ENCODE measurements around the gene SNAPIN.

The SNAPIN gene

GRCh38 chr1:153615406-153615805 lies 43.1 kb upstream of the SNAPIN start:
- no peak for TF ChIP-seq CTCF (IDR thresholded peaks at IDR 0.05; ENCODE audit: low read depth, low read length)
- no peak for DNase-seq
- Histone ChIP-seq H3K9me3 (no peaks in the 10 kb centered on the region), H3K4me3 (ENCODE audit: low read depth, low read length) (no peak overlapping the region), H3K36me3 (no peaks in the 10 kb centered on the region), H3K27me3 (no peaks in the 10 kb centered on the region), H3K4me1 (peaks cover 4% of the 10 kb centered on the region)

- Histone ChIP-seq H3K36me3 (no peaks in the 10 kb centered on the region), H3K9me3 (no peaks in the 10 kb centered on the region), H3K4me1 (no peaks in the 10 kb centered on the region), H3K4me3 (ENCODE audit: low read depth, low read length) (no peak within 1 kb of the TSS), H3K27me3 (no peaks in the 10 kb centered on the region)
- no peak for TF ChIP-seq CTCF (IDR thresholded peaks at IDR 0.05; ENCODE audit: low read depth, low read length)
- no peak for DNase-seq
These were observed 42.2 kb upstream of the SNAPIN start, which contains the start of gene S100A14 for GRCh38 chr1:153616144-153616916. TSS of gene S100A14 (minus strand) at chr1:153616325. CDS start at chr1:153615858, 467 bp downstream.

GRCh38 chr1:153616917-153617311 lies 41.6 kb upstream of the SNAPIN start:
- H3K4me3 ChIP-seq (ENCODE audit: low read depth, low read length) = no peak overlapping the region
- no peak for TF ChIP-seq CTCF (IDR thresholded peaks at IDR 0.05; ENCODE audit: low read depth, low read length)
- no peaks in the 10 kb centered on the region for H3K36me3 ChIP-seq
- H3K4me1 ChIP-seq = no peaks in the 10 kb centered on the region
- no peaks in the 10 kb centered on the region for H3K27me3 ChIP-seq
- H3K9me3 ChIP-seq = no peaks in the 10 kb centered on the region
- DNase-seq = no peak

GRCh38 chr1:153617663-153618062 lies 40.8 kb upstream of the SNAPIN start:
- DNase-seq = peak; percentile 84
- no peaks in the 10 kb centered on the region for H3K4me1 ChIP-seq
- H3K4me3 ChIP-seq (ENCODE audit: low read depth, low read length) = no peak overlapping the region

GRCh38 chr1:153619171-153619570 lies 39.3 kb upstream of the SNAPIN start:
- no peaks in the 10 kb centered on the region for H3K4me1 ChIP-seq

More at GRCh38 chr1:153617663-153618062, 40.8 kb upstream of the SNAPIN start:
- Histone ChIP-seq H3K27me3 (no peaks in the 10 kb centered on the region), H3K9me3 (no peaks in the 10 kb centered on the region), H3K36me3 (no peaks in the 10 kb centered on the region)
- peak; percentile 73 for TF ChIP-seq CTCF (IDR thresholded peaks at IDR 0.05; ENCODE audit: low read depth, low read length)

More at GRCh38 chr1:153619171-153619570, 39.3 kb upstream of the SNAPIN start:
- no peaks in the 10 kb centered on the region for H3K9me3 ChIP-seq
- H3K4me3 ChIP-seq (ENCODE audit: low read depth, low read length) = no peak overlapping the region
- TF ChIP-seq CTCF (IDR thresholded peaks at IDR 0.05; ENCODE audit: low read depth, low read length) = no peak
- H3K36me3 ChIP-seq = no peaks in the 10 kb centered on the region
- H3K27me3 ChIP-seq = no peaks in the 10 kb centered on the region
- no peak for DNase-seq

All from BE2C (cell line).